Measurements from ENCODE around the gene MSI2. TPM values are rescaled to one million over a fixed set of nuclear protein-coding genes. Genes with fewer than 3 reads are reported as not detected.

The MSI2 gene
- total RNA-seq, 1 donor from 2014 or later, result 31.3 TPM

- Histone ChIP-seq H3K27ac (no peak overlapping the region), H3K27me3 (no peaks in the 10 kb centered on the region), H3K4me3 (no peak overlapping the region), H3K4me1 (no peaks in the 10 kb centered on the region), H3K9me3 (no peaks in the 10 kb centered on the region), H3K36me3 (no peaks in the 10 kb centered on the region)
- ATAC-seq, result no peak
- TF ChIP-seq CTCF (IDR thresholded peaks at IDR 0.05), result no peak
- DNase-seq, result no peak
- intact Hi-C loops (cut with DNase I), result no loop called here
Observed at GRCh38 chr17:57434361-57434760, 178.0 kb downstream of the MSI2 start.

GRCh38 chr17:57436565-57436964 is 180.2 kb downstream of the MSI2 start:
- Histone ChIP-seq H3K4me3 (no peak overlapping the region), H3K4me1 (peaks cover 7% of the 10 kb centered on the region), H3K9me3 (no peaks in the 10 kb centered on the region), H3K27ac (no peak overlapping the region), H3K36me3 (no peaks in the 10 kb centered on the region), H3K27me3 (no peaks in the 10 kb centered on the region)
- intact Hi-C loops (cut with DNase I), result no loop called here
- ATAC-seq (no peak), DNase-seq (no peak)
- no peak for TF ChIP-seq CTCF (IDR thresholded peaks at IDR 0.05)

GRCh38 chr17:57438066-57438731 is 181.9 kb downstream of the MSI2 start:
- no peak overlapping the region for H3K27ac ChIP-seq
- no peak for TF ChIP-seq CTCF (IDR thresholded peaks at IDR 0.05)
- H3K36me3 ChIP-seq, result no peaks in the 10 kb centered on the region
- no peaks in the 10 kb centered on the region for H3K9me3 ChIP-seq
- no peak overlapping the region for H3K4me3 ChIP-seq
- no peaks in the 10 kb centered on the region for H3K27me3 ChIP-seq
- DNase-seq (no peak), ATAC-seq (no peak)
- intact Hi-C loops (cut with DNase I), result no loop called here
- H3K4me1 ChIP-seq, result peaks cover 11% of the 10 kb centered on the region

GRCh38 chr17:57439651-57440050 is 183.3 kb downstream of the MSI2 start:
- Histone ChIP-seq H3K27ac (no peak overlapping the region), H3K4me1 (peaks cover 11% of the 10 kb centered on the region), H3K9me3 (no peaks in the 10 kb centered on the region), H3K36me3 (no peaks in the 10 kb centered on the region), H3K4me3 (no peak overlapping the region), H3K27me3 (no peaks in the 10 kb centered on the region)
- no peak for TF ChIP-seq CTCF (IDR thresholded peaks at IDR 0.05)
- ATAC-seq (no peak), DNase-seq (no peak)
- intact Hi-C loops (cut with DNase I), result no loop called here

GRCh38 chr17:57440522-57441269 is 184.4 kb downstream of the MSI2 start:
- Histone ChIP-seq H3K27me3 (no peaks in the 10 kb centered on the region), H3K9me3 (no peaks in the 10 kb centered on the region), H3K36me3 (no peaks in the 10 kb centered on the region), H3K4me3 (no peak overlapping the region), H3K27ac (no peak overlapping the region), H3K4me1 (peaks cover 11% of the 10 kb centered on the region)
- intact Hi-C loops (cut with DNase I), result no loop called here
- peak; percentile 31 for TF ChIP-seq CTCF (IDR thresholded peaks at IDR 0.05)
- ATAC-seq, result peak; percentile 68
- DNase-seq, result no peak

Measured in upper lobe of right lung (tissue), 1 donor.